CD4-positive, alpha-beta memory T cell (primary cell): ENCODE results near the gene BMPER. TPM values are rescaled to one million over a fixed set of nuclear protein-coding genes. Genes with fewer than 3 reads are reported as not detected.
A peak's percentile ranks its signal among the peaks of the same experiment; 100 is the strongest.

Source experiments
- CTCF ChIA-PET: fragments of 350-600 bp; sonication (Branson Sonifier 250); formaldehyde crosslinking; loops from one replicate; lab custom pipeline; 2021; ENCODE audit warnings: inconsistent platforms; ENCODE audit not compliant: partially characterized antibody; lab: Charles Lee
- POLR2A ChIA-PET: fragments of 350-600 bp; sonication (Branson Sonifier 250); formaldehyde crosslinking; loops from one replicate; lab custom pipeline; 2021; ENCODE audit not compliant: partially characterized antibody; lab: Charles Lee
- DNase-seq, 5 donors: peaks; one replicate each; pipeline versions ENCODE4 v3.0.0 to v3.0.0-alpha.2; 2020 to 2022; ENCODE audit warnings: mixed read lengths in 1 of 5
- H3K27ac ChIP-seq: one replicate; pipeline ENCODE4 v1.7.0; 2013; ENCODE audit warnings: low read depth, low read length
- H3K27me3 ChIP-seq: 2 replicates; pipeline ENCODE4 v1.7.0; 2013; ENCODE audit warnings: mild to moderate bottlenecking, low read length, moderate library complexity; ENCODE audit not compliant: insufficient read depth
- H3K36me3 ChIP-seq: 2 replicates; pipeline ENCODE4 v1.7.0; 2013; ENCODE audit warnings: mild to moderate bottlenecking, low read length, moderate library complexity; ENCODE audit not compliant: insufficient read depth
- H3K4me1 ChIP-seq: 2 replicates; pipeline ENCODE4 v1.7.0; 2013; ENCODE audit warnings: mild to moderate bottlenecking, low read length, moderate library complexity; ENCODE audit not compliant: insufficient read depth
- H3K4me3 ChIP-seq, 2 donors: one replicate each; pipeline ENCODE4 v1.7.0; 2013; ENCODE audit warnings: low read length in 2 of 2, mild to moderate bottlenecking in 1 of 2
- H3K9me3 ChIP-seq, 2 donors: one replicate each; pipeline ENCODE4 v1.7.0; 2013; ENCODE audit warnings: low read length in 2 of 2, control low read depth in 1 of 2; ENCODE audit not compliant: control insufficient read depth in 1 of 2
- H3K27ac Mint-ChIP-seq, 7 donors: one replicate each; pipeline ENCODE4 v1.8.0; 2020 to 2021; ENCODE audit warnings: mixed read lengths in 7 of 7, mild to moderate bottlenecking in 6 of 7, inconsistent platforms in 3 of 7, moderate library complexity in 3 of 7
- H3K27me3 Mint-ChIP-seq, 2 donors: one replicate each; pipeline ENCODE4 v1.8.0; 2020 to 2021; ENCODE audit warnings: mixed read lengths in 2 of 2
- H3K36me3 Mint-ChIP-seq, 2 donors: one replicate each; pipeline ENCODE4 v1.8.0; 2020 to 2021; ENCODE audit warnings: mixed read lengths in 2 of 2, inconsistent platforms in 1 of 2, mild to moderate bottlenecking in 1 of 2
- H3K4me1 Mint-ChIP-seq, 4 donors: one replicate each; pipeline ENCODE4 v1.8.0; 2020 to 2021; ENCODE audit warnings: mixed read lengths in 4 of 4, mild to moderate bottlenecking in 1 of 4
- H3K4me3 Mint-ChIP-seq, 8 donors: one replicate each; pipeline ENCODE4 v1.8.0; 2020 to 2021; ENCODE audit warnings: mixed read lengths in 8 of 8, mild to moderate bottlenecking in 7 of 8, moderate library complexity in 6 of 8, inconsistent platforms in 3 of 8
- H3K9me3 Mint-ChIP-seq, 8 donors: one replicate each; pipeline ENCODE4 v1.8.0; 2020 to 2021; ENCODE audit warnings: mixed read lengths in 8 of 8, mild to moderate bottlenecking in 5 of 8, inconsistent platforms in 3 of 8, moderate library complexity in 1 of 8
- intact Hi-C: fragments of 100-400 bp; cut with micrococcal nuclease; formaldehyde crosslinking; loops from one replicate; pipeline ENCODE4 v1.15.1; 2023
- polyA plus RNA-seq, 2 donors: library from polyadenylated mRNA; unstranded; fragments of 300-500 nt; fragmentation: Illumina TruSeq; gene quantifications; one replicate each; pipeline ENCODE4 v1.2.3, GENCODE V29; 2021
- total RNA-seq, 2 experiments: library from RNA; stranded (reverse); gene quantifications; one replicate each; pipeline ENCODE4 v1.2.3, GENCODE V29; 2021

BMPER gene
- total and polyA plus RNA-seq, 4 experiments from 2014 or later = 0.24 to 0.30 TPM; not detected in 2

DNA sequence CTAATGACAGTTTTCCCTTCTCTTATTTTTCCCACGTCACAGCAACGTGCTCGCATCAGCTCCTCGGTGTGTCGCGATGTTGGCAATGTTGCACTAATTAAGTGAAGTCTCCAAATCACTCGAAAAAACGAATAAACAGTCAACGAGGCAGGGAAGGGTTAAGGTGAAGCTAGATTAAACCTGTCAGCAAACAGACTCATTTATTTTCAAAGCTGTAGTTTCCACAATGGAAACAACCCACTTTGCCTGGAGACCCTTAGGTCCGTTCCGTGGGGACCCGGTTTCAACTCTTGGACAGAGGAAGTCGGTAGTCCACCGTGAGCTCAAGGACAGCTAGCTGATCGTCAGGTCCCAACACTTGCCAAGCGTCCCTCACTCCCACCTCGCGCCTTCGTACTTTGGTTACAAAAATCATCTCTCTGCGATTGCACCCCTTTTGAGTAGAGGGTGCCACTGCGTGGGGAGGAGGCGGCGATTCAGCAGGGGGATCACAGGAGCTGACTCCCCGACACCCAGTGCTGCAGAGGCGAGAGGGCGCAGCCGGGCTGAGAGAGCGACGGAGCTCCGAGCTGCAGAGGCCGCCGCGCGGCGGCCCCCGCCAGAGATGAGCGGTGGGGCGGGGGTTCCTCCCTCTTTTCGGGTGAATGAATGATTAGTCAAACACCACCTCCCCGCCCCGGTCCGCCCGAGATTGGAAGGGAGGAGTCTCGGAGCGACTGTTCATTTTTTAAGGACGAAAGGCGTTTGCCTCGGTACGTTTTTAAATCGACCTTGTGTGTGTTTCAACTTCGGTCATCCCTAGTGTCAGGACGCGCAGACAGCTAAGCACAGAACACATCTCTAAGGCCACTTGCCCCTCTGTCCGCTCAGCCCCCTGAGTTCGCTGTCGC lies 1.3 kb upstream of the BMPER start:
- Mint-ChIP-seq H3K9me3 (peaks cover 0 to 2% (median 0%) of the 10 kb centered on the region in 8 donors), H3K27me3 (peaks cover 43 to 51% of the 10 kb centered on the region in 2 donors), H3K4me1 (peaks cover 5 to 14% (median 9%) of the 10 kb centered on the region in 4 donors), H3K4me3 (peak overlapping the region; percentile 49 to 78 (median 68)), H3K36me3 (no peaks in the 10 kb centered on the region), H3K27ac (no peak overlapping the region)
- no peak overlapping the region for H3K27ac ChIP-seq
- H3K9me3 ChIP-seq = no peaks in the 10 kb centered on the region
- no peak for DNase-seq
- ChIA-PET POLR2A (interaction anchor here (0.7 kb wide), 1 partner anchor 9 kb away, joined by 3 read pairs; no protein-coding TSS in a partner anchor), CTCF (interaction anchor here (0.9 to 1.4 kb wide), 2 partner anchors 9 to 10 kb away, joined by 3 to 5 read pairs; no protein-coding TSS in a partner anchor)
- intact Hi-C loops = no loop called here
- H3K4me3 ChIP-seq = peak overlapping the region in 1 of 2 donors; percentile 5
- H3K4me1 ChIP-seq = peaks cover 5% of the 10 kb centered on the region
- peaks cover 25% of the 10 kb centered on the region for H3K27me3 ChIP-seq
- no peaks in the 10 kb centered on the region for H3K36me3 ChIP-seq

DNA sequence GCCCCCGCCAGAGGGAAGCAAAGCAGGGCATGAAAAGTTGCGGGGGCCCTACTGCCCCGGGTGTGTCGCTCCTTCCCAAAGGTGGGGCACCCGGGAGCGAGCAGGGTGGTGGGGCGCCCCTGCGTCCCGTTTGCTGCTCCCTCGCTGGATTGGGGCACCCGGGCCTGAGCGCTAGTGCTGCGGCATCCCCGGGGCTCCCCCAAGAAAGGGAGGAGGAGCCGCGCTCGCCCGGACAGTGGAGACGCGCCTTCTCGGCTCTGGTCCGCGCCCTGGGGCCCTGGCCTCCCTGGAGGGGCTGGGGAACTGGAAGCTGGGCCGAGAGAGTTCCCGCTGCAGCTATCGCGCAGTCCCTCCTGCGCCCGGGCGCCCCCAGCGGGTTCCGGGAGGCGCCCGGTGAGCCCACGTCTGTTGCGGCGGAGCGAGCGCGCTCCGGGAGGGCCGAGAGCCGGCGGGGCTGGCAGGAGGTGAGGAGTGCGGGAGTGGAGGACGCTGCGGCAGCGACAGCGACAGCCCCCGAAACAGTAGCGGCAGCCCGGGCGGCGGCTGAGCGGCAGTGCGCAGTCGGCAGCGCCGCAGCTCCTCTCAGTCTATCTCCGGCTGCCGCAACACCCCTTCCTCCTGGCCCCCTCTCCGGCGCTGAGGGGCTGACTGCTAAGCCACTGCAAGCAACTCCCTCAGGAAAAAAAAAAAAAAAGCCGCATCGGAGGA lies 504 bp upstream of the BMPER start:
- ChIA-PET POLR2A (interaction anchor here (0.7 kb wide), 1 partner anchor 10 kb away, joined by 3 read pairs; no protein-coding TSS in a partner anchor), CTCF (interaction anchor here (0.9 kb wide), 1 partner anchor 11 kb away, joined by 3 read pairs; no protein-coding TSS in a partner anchor)
- Histone ChIP-seq H3K4me1 (peaks cover 5% of the 10 kb centered on the region), H3K4me3 (peak overlapping the region in 1 of 2 donors; percentile 5), H3K27me3 (peaks cover 25% of the 10 kb centered on the region), H3K36me3 (no peaks in the 10 kb centered on the region), H3K9me3 (no peaks in the 10 kb centered on the region), H3K27ac (no peak overlapping the region)
- intact Hi-C loops = no loop called here
- H3K4me1 Mint-ChIP-seq = peaks cover 5 to 14% (median 9%) of the 10 kb centered on the region in 4 donors
- peak overlapping the region in 5 of 8 donors; percentile 37 to 78 (median 54) for H3K4me3 Mint-ChIP-seq
- peaks cover 42 to 46% of the 10 kb centered on the region in 2 donors for H3K27me3 Mint-ChIP-seq
- no peaks in the 10 kb centered on the region for H3K36me3 Mint-ChIP-seq
- no peak overlapping the region for H3K27ac Mint-ChIP-seq
- peaks cover 0 to 2% (median 0%) of the 10 kb centered on the region in 8 donors for H3K9me3 Mint-ChIP-seq
- peak in 1 of 5 donors; percentile 1 for DNase-seq

DNA sequence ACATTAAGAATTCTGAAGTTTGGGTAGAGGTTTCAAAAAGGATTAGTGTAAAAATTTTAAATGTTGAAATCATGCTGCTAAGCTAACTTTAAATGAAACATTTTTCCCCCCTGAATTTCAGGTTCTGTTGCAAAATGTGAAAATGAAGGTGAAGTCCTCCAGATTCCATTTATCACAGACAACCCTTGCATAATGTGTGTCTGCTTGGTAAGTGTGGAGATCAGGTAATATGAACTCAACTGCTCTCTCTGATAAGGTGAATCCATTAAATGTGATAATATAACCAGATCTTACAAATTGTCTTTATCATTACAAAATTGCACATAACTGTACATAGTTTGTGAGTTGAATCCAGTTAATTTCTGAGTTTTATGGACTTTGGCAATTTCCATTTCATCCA lies 1.4 kb downstream of the BMPER start:
- no peak overlapping the region for H3K4me3 ChIP-seq
- H3K36me3 ChIP-seq = no peaks in the 10 kb centered on the region
- H3K27ac ChIP-seq = no peak overlapping the region
- ChIA-PET CTCF (no interaction called here), POLR2A (no interaction called here)
- Mint-ChIP-seq H3K27ac (no peak overlapping the region), H3K4me3 (no peak overlapping the region), H3K9me3 (peaks cover 0 to 2% (median 0%) of the 10 kb centered on the region in 8 donors), H3K36me3 (no peaks in the 10 kb centered on the region), H3K4me1 (peaks cover 5 to 14% (median 9%) of the 10 kb centered on the region in 4 donors), H3K27me3 (peaks cover 43 to 46% of the 10 kb centered on the region in 2 donors)
- H3K4me1 ChIP-seq = peaks cover 5% of the 10 kb centered on the region
- DNase-seq = no peak
- H3K27me3 ChIP-seq = peaks cover 25% of the 10 kb centered on the region
- no peaks in the 10 kb centered on the region for H3K9me3 ChIP-seq
- intact Hi-C loops = no loop called here

DNA sequence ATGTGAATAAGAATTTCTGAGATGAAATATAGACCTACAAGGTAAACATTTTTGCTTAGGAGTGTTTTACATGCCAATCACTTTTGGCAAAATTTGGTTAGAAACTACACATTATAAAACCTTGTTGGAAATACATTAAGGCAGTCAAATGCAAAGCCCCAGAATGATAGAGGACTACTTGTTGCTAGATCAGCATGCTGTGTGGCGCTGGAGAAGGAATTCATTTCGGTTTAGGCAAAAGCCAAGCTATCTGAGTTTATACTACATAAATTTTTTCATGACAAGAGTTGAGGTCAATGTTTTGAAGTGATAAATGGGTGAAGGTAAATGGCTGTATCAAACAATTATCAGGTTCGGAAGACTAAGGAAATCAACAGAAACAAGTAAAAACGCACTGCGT lies 2.3 kb downstream of the BMPER start:
- CTCF ChIA-PET = interaction anchor here (3.1 to 4.0 kb wide), 2 partner anchors 12 to 25 kb away, joined by 12 to 15 read pairs; no protein-coding TSS in a partner anchor
- peaks cover 0 to 2% (median 0%) of the 10 kb centered on the region in 8 donors for H3K9me3 Mint-ChIP-seq
- Histone ChIP-seq H3K36me3 (no peaks in the 10 kb centered on the region), H3K9me3 (no peaks in the 10 kb centered on the region), H3K4me3 (no peak overlapping the region), H3K27ac (no peak overlapping the region), H3K4me1 (peaks cover 5% of the 10 kb centered on the region), H3K27me3 (peaks cover 25% of the 10 kb centered on the region)
- peaks cover 5 to 14% (median 9%) of the 10 kb centered on the region in 4 donors for H3K4me1 Mint-ChIP-seq
- H3K4me3 Mint-ChIP-seq = no peak overlapping the region
- H3K36me3 Mint-ChIP-seq = no peaks in the 10 kb centered on the region
- POLR2A ChIA-PET = no interaction called here
- intact Hi-C loops = no loop called here
- no peak for DNase-seq
- H3K27me3 Mint-ChIP-seq = peaks cover 37 to 40% of the 10 kb centered on the region in 2 donors
- H3K27ac Mint-ChIP-seq = no peak overlapping the region

DNA sequence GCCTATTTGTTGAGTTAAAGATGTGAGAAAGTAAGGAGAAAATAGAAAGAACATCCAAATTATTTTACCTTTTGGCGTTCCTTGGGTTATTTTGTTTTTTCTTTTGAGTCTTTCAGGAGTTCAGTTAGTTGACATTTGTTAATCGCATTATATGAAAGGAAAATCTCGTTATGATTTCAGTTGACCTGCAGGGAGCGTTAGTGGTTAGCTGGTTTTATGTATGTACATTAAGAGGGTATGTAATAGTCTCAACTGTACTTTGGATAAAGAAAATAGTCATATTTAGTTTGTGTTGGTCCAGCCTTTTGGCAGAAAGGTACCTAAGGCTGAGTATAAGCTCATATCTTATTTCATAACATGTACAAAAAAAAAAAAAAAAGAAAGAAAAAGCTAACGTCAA lies 4.0 kb downstream of the BMPER start:
- no peak overlapping the region for H3K4me3 Mint-ChIP-seq
- H3K36me3 Mint-ChIP-seq = no peaks in the 10 kb centered on the region
- Histone ChIP-seq H3K36me3 (no peaks in the 10 kb centered on the region), H3K4me3 (no peak overlapping the region), H3K9me3 (no peaks in the 10 kb centered on the region), H3K4me1 (no peaks in the 10 kb centered on the region), H3K27me3 (peaks cover 15% of the 10 kb centered on the region), H3K27ac (no peak overlapping the region)
- H3K27me3 Mint-ChIP-seq = peaks cover 24 to 27% of the 10 kb centered on the region in 2 donors
- no peak for DNase-seq
- H3K9me3 Mint-ChIP-seq = peaks cover 0 to 1% (median 0%) of the 10 kb centered on the region in 8 donors
- ChIA-PET POLR2A (no interaction called here), CTCF (interaction anchor here (0.7 to 4.0 kb wide), 4 partner anchors 14 to 889 kb away, joined by 3 to 15 read pairs (median 8); no protein-coding TSS in a partner anchor)
- H3K4me1 Mint-ChIP-seq = peaks cover 0 to 6% (median 2%) of the 10 kb centered on the region in 4 donors
- intact Hi-C loops = no loop called here
- H3K27ac Mint-ChIP-seq = no peak overlapping the region

DNA sequence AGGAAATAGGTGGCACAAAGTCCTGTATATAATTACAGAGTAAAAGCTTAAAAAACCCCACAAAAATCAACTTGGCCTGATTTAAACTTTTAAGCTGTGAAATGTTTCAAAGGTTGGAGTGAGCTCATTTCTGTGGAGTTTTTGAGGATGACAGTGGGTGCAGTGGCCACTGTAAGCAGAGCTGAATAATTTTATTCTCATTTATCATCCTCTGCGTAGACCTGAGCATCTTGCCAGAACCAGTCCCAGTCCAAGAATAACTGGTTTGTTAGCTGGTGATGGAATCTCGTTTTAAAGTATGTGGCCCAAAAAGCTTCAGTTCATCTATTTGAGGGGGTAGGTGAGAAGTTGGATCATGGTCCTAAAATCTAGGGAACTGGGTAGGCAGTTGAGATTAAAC lies 4.4 kb downstream of the BMPER start:
- Mint-ChIP-seq H3K27ac (no peak overlapping the region), H3K4me3 (no peak overlapping the region)

More for the DNA sequence above, 4.4 kb downstream of the BMPER start:
- H3K36me3 Mint-ChIP-seq = no peaks in the 10 kb centered on the region
- peaks cover 24 to 25% of the 10 kb centered on the region in 2 donors for H3K27me3 Mint-ChIP-seq
- ChIA-PET CTCF (interaction anchor here (0.7 to 4.0 kb wide), 4 partner anchors 14 to 888 kb away, joined by 3 to 15 read pairs (median 8); no protein-coding TSS in a partner anchor), POLR2A (no interaction called here)
- Histone ChIP-seq H3K9me3 (no peaks in the 10 kb centered on the region), H3K27me3 (peaks cover 11% of the 10 kb centered on the region), H3K36me3 (no peaks in the 10 kb centered on the region), H3K4me1 (no peaks in the 10 kb centered on the region), H3K27ac (no peak overlapping the region), H3K4me3 (no peak overlapping the region)
- DNase-seq = no peak
- H3K4me1 Mint-ChIP-seq = peaks cover 0 to 4% (median 1%) of the 10 kb centered on the region in 4 donors
- peaks cover 0 to 1% (median 0%) of the 10 kb centered on the region in 8 donors for H3K9me3 Mint-ChIP-seq
- intact Hi-C loops = no loop called here
